Gastroesophageal sphincter (tissue), 3 donors: ENCODE results near the gene RUNX2.

ENCODE experiments used
- CTCF ChIP-seq, 4 experiments: fragments of 200-600 bp in 2 of 4; fragments of 450-650 bp in 2 of 4; sonication (generic) in 1 of 4; IDR thresholded peaks; one replicate each; pipeline ENCODE4 v1.5.1; 2017 to 2019; ENCODE audit warnings: antibody characterized with exemption in 4 of 4, mild to moderate bottlenecking in 2 of 4, moderate library complexity in 2 of 4
- EP300 ChIP-seq: sonication (generic); formaldehyde crosslinking; IDR thresholded peaks from one replicate; pipeline ENCODE4 v1.6.1; 2017; ENCODE audit warnings: antibody characterized with exemption, mild to moderate bottlenecking
- POLR2AphosphoS5 ChIP-seq: sonication (generic); formaldehyde crosslinking; IDR thresholded peaks from one replicate; pipeline ENCODE4 v1.6.1; 2017; ENCODE audit warnings: antibody characterized with exemption

GRCh38 chr6:45595010-45595851 is 267.1 kb downstream of the RUNX2 start:
- TF ChIP-seq CTCF (IDR thresholded peaks at IDR 0.05), result no peak
- TF ChIP-seq POLR2AphosphoS5, result no peak
- TF ChIP-seq EP300, result no peak
